ENCODE results near the gene PPP2R2D. TPM values are rescaled to one million over a fixed set of nuclear protein-coding genes. Genes with fewer than 3 reads are reported as not detected.

Gene PPP2R2D
- total and polyA plus RNA-seq, 12 donors = 26.8 to 46.5 (median 35.1) TPM

- H3K27me3 ChIP-seq = peaks cover 0 to 52% (median 36%) of the 10 kb centered on the region in 7 donors
- H3K9me3 ChIP-seq = no peaks in the 10 kb centered on the region
- DNase-seq = no peak
- no peak overlapping the region for H3K27ac ChIP-seq
- no peak for TF ChIP-seq CTCF (IDR thresholded peaks at IDR 0.05)
- intact Hi-C loops (cut with DNase I) = loop anchor here in 2 of 10 donors (5.0 to 10.0 kb wide), 2 partner anchors 86 to 248 kb away; partner anchors contain the start of gene BNIP3 (in 1 of the 2)
- 84 to 87% methylated on average over 9 of the region's 9 CpGs for WGBS, 2 donors
- no peak for ATAC-seq
- no peaks in the 10 kb centered on the region for H3K36me3 ChIP-seq
- H3K4me1 ChIP-seq = peaks cover 0 to 9% (median 6%) of the 10 kb centered on the region in 9 donors
- no peak overlapping the region for H3K4me3 ChIP-seq
Measured at GRCh38 chr10:131896403-131896802, 4.4 kb upstream of the PPP2R2D start.

GRCh38 chr10:131897297-131897899 is 3.4 kb upstream of the PPP2R2D start:
- TF ChIP-seq CTCF (IDR thresholded peaks at IDR 0.05) = no peak
- peaks cover 0 to 42% (median 27%) of the 10 kb centered on the region in 7 donors for H3K27me3 ChIP-seq
- no peak overlapping the region for H3K27ac ChIP-seq
- no peak for ATAC-seq
- no peaks in the 10 kb centered on the region for H3K9me3 ChIP-seq
- no peak overlapping the region for H3K4me3 ChIP-seq
- 55 to 67% methylated on average over 14 of the region's 14 CpGs for WGBS, 2 donors
- DNase-seq = no peak
- no peaks in the 10 kb centered on the region for H3K36me3 ChIP-seq
- intact Hi-C loops (cut with DNase I) = loop anchor here in 2 of 10 donors (5.0 to 10.0 kb wide), 2 partner anchors 85 to 247 kb away; partner anchors contain the start of gene BNIP3 (in 1 of the 2)
- peaks cover under 1 to 17% (median 13%) of the 10 kb centered on the region in 9 donors for H3K4me1 ChIP-seq

GRCh38 chr10:131898061-131898460 is 2.7 kb upstream of the PPP2R2D start:
- Histone ChIP-seq H3K36me3 (no peaks in the 10 kb centered on the region), H3K4me1 (peaks cover 5 to 24% (median 19%) of the 10 kb centered on the region in 9 donors), H3K27ac (no peak overlapping the region), H3K27me3 (peaks cover 0 to 35% (median 27%) of the 10 kb centered on the region in 7 donors), H3K9me3 (no peaks in the 10 kb centered on the region), H3K4me3 (no peak overlapping the region)
- intact Hi-C loops (cut with DNase I) = loop anchor here in 2 of 10 donors (5.0 to 10.0 kb wide), 2 partner anchors 84 to 247 kb away; partner anchors contain the start of gene BNIP3 (in 1 of the 2)
- ATAC-seq (no peak), DNase-seq (no peak)
- no peak for TF ChIP-seq CTCF (IDR thresholded peaks at IDR 0.05)
- WGBS, 2 donors = 76 to 80% methylated on average over 8 of the region's 8 CpGs

- peaks cover 0 to 28% (median 23%) of the 10 kb centered on the region in 7 donors for H3K27me3 ChIP-seq
- ATAC-seq (no peak), DNase-seq (no peak)
- WGBS, 2 donors = 33 to 43% methylated on average over 5 of the region's 5 CpGs
- H3K27ac ChIP-seq = no peak overlapping the region
- no peak for TF ChIP-seq CTCF (IDR thresholded peaks at IDR 0.05)
- H3K36me3 ChIP-seq = no peaks in the 10 kb centered on the region
- H3K4me1 ChIP-seq = peaks cover 7 to 30% (median 26%) of the 10 kb centered on the region in 9 donors
- H3K4me3 ChIP-seq = no peak overlapping the region
- intact Hi-C loops (cut with DNase I) = loop anchor here in 2 of 10 donors (5.0 to 10.0 kb wide), 2 partner anchors 84 to 246 kb away; partner anchors contain the start of gene BNIP3 (in 1 of the 2)
- no peaks in the 10 kb centered on the region for H3K9me3 ChIP-seq
Measured at GRCh38 chr10:131898713-131899112, 2.1 kb upstream of the PPP2R2D start.
